ENCODE results near the gene CNTD1. TPM values are rescaled to one million over a fixed set of nuclear protein-coding genes. Genes with fewer than 3 reads are reported as not detected.
"Not testable (repeated sequence)": the region's sequence is repeated elsewhere in the genome, so short reads cannot be mapped to it uniquely, and the experiment has no call there.

The CNTD1 gene
- total RNA-seq, 4 donors from 2014 or later: 0.20 to 0.93 (median 0.78) TPM; not detected in 1

GRCh38 chr17:42849451-42850181 lies 51.0 kb downstream of the CNTD1 start:
- TF ChIP-seq POLR2AphosphoS5 (IDR thresholded peaks at IDR 0.05): no peak
- TF ChIP-seq EP300 (IDR thresholded peaks at IDR 0.05): no peak
- TF ChIP-seq CTCF (IDR thresholded peaks at IDR 0.05): no peak
- peaks cover 0 to 69% (median 17%) of the 10 kb centered on the region in 3 donors for H3K4me1 ChIP-seq
- peak overlapping the region in 1 of 2 donors; percentile 22 for H3K4me3 ChIP-seq
- ATAC-seq: no peak
- H3K27me3 ChIP-seq: no peaks in the 10 kb centered on the region
- H3K9me3 ChIP-seq: no peaks in the 10 kb centered on the region
- H3K27ac ChIP-seq: peak overlapping the region in 3 of 4 donors; percentile 18 to 85 (median 83)
- WGBS, 2 donors (ENCODE audit: low coverage in 1 of 2): 29 to 42% methylated on average over 1 to 3 of the region's 8 CpGs
- peaks cover 0 to 15% of the 10 kb centered on the region in 2 donors for H3K36me3 ChIP-seq

- Histone ChIP-seq H3K27ac (peak within 1 kb of the TSS; percentile 83 to 93 (median 88)), H3K4me3 (peak within 1 kb of the TSS; percentile 43 to 61), H3K27me3 (no peaks in the 10 kb centered on the region), H3K9me3 (no peaks in the 10 kb centered on the region), H3K36me3 (peaks cover 0 to 2% of the 10 kb centered on the region in 2 donors), H3K4me1 (peaks cover 0 to 75% (median 25%) of the 10 kb centered on the region in 3 donors)
- TF ChIP-seq POLR2AphosphoS5 (IDR thresholded peaks at IDR 0.05): peak; percentile 41
- TF ChIP-seq POLR2A (IDR thresholded peaks at IDR 0.05): peak; percentile 21 to 37
- no peak for TF ChIP-seq EP300 (IDR thresholded peaks at IDR 0.05)
- peak; percentile 68 for ATAC-seq
- 20 to 40% methylated on average over 1 of the region's 9 CpGs for WGBS, 2 donors (ENCODE audit: low coverage in 1 of 2)
These were observed 52.3 kb downstream of the CNTD1 start, which contains the start of gene AOC3 for GRCh38 chr17:42850954-42851353. TSS of gene AOC3 (plus strand) at chr17:42851199. CDS start at chr17:42851344, 145 bp downstream.

GRCh38 chr17:42851371-42852240 lies 52.9 kb downstream of the CNTD1 start:
- WGBS, 2 donors (ENCODE audit: low coverage in 1 of 2): 40% methylated on average over 1 of the region's 28 CpGs; no CpG with 5 or more reads in 1 of the 2 donors
- H3K36me3 ChIP-seq, H3K27me3 ChIP-seq, H3K9me3 ChIP-seq: not testable (repeated sequence)
- Histone ChIP-seq H3K27ac (peak overlapping the region; percentile 83 to 93 (median 88)), H3K4me1 (peaks cover 0 to 75% (median 27%) of the 10 kb centered on the region in 3 donors), H3K4me3 (peak overlapping the region; percentile 43 to 61)
- peak in 1 of 2 donors; percentile 12 for TF ChIP-seq POLR2A (IDR thresholded peaks at IDR 0.05)
- ATAC-seq: peak; percentile 14

- Histone ChIP-seq H3K27ac (peak overlapping the region; percentile 83 to 93 (median 88)), H3K36me3 (peaks cover 0 to 9% of the 10 kb centered on the region in 2 donors), H3K4me1 (peaks cover 0 to 75% (median 22%) of the 10 kb centered on the region in 3 donors), H3K27me3 (no peaks in the 10 kb centered on the region), H3K4me3 (peak overlapping the region; percentile 43 to 61), H3K9me3 (no peaks in the 10 kb centered on the region)
- no peak for TF ChIP-seq POLR2A (IDR thresholded peaks at IDR 0.05)
- no peak for TF ChIP-seq CTCF (IDR thresholded peaks at IDR 0.05)
- no peak for TF ChIP-seq EP300 (IDR thresholded peaks at IDR 0.05)
- TF ChIP-seq POLR2AphosphoS5 (IDR thresholded peaks at IDR 0.05): no peak
- WGBS, 2 donors (ENCODE audit: low coverage in 1 of 2): 20 to 40% methylated on average over 1 of the region's 15 CpGs
- ATAC-seq: peak; percentile 20
These were observed 53.7 kb downstream of the CNTD1 start for GRCh38 chr17:42852351-42852750.

GRCh38 chr17:42853004-42853403 lies 54.3 kb downstream of the CNTD1 start:
- Histone ChIP-seq H3K9me3 (no peaks in the 10 kb centered on the region), H3K27ac (peak overlapping the region; percentile 83 to 93 (median 88)), H3K36me3 (peaks cover 0 to 16% of the 10 kb centered on the region in 2 donors), H3K4me3 (peak overlapping the region; percentile 43 to 61), H3K4me1 (peaks cover 0 to 78% (median 22%) of the 10 kb centered on the region in 3 donors), H3K27me3 (no peaks in the 10 kb centered on the region)
- ATAC-seq: peak; percentile 70
- WGBS, 2 donors (ENCODE audit: low coverage in 1 of 2): 10 to 31% methylated on average over 2 of the region's 4 CpGs
- TF ChIP-seq CTCF (IDR thresholded peaks at IDR 0.05): peak in 1 of 4 experiments; percentile 2
- peak; percentile 76 for TF ChIP-seq POLR2AphosphoS5 (IDR thresholded peaks at IDR 0.05)
- TF ChIP-seq POLR2A (IDR thresholded peaks at IDR 0.05): peak; percentile 23 to 38
- no peak for TF ChIP-seq EP300 (IDR thresholded peaks at IDR 0.05)
